Suprapubic skin (tissue), 4 donors: ENCODE results near the gene MUC4.

Experiments used
- CTCF ChIP-seq, 2 donors: fragments of 200-600 bp in 1 of 2; fragments of 450-650 bp in 1 of 2; sonication (generic) in 1 of 2; IDR thresholded peaks; one replicate each; pipeline ENCODE4 v1.5.1; 2016 to 2019; ENCODE audit warnings: antibody characterized with exemption in 2 of 2, mild to moderate bottlenecking in 1 of 2, moderate library complexity in 1 of 2
- EP300 ChIP-seq: sonication (generic); formaldehyde crosslinking; IDR thresholded peaks from one replicate; pipeline ENCODE4 v1.6.1; 2017; ENCODE audit warnings: antibody characterized with exemption
- POLR2A ChIP-seq, 2 donors: fragments of 450-650 bp; IDR thresholded peaks; one replicate each; pipeline ENCODE4 v1.6.1; 2017; ENCODE audit warnings: antibody characterized with exemption in 2 of 2, mild to moderate bottlenecking in 2 of 2, moderate library complexity in 2 of 2
- POLR2AphosphoS5 ChIP-seq, 3 donors: sonication (generic); formaldehyde crosslinking; IDR thresholded peaks; one replicate each; pipeline ENCODE4 v1.6.1; 2017; ENCODE audit warnings: antibody characterized with exemption in 3 of 3

GRCh38 chr3:195838714-195839113 is 27.0 kb upstream of the MUC4 start:
- no peak for TF ChIP-seq CTCF (IDR thresholded peaks at IDR 0.05)
- TF ChIP-seq POLR2A (IDR thresholded peaks at IDR 0.05), result no peak
- no peak for TF ChIP-seq POLR2AphosphoS5 (IDR thresholded peaks at IDR 0.05)
- no peak for TF ChIP-seq EP300
